Measurements from ENCODE around the gene MALRD1. TPM values are rescaled to one million over a fixed set of nuclear protein-coding genes. Genes with fewer than 3 reads are reported as not detected.

The MALRD1 gene
- 1 to 10 TPM; 1.6 to 2.4 (median 2.3) TPM for polyA plus RNA-seq (ENCODE audit: insufficient read length in 4 of 4)

DNA sequence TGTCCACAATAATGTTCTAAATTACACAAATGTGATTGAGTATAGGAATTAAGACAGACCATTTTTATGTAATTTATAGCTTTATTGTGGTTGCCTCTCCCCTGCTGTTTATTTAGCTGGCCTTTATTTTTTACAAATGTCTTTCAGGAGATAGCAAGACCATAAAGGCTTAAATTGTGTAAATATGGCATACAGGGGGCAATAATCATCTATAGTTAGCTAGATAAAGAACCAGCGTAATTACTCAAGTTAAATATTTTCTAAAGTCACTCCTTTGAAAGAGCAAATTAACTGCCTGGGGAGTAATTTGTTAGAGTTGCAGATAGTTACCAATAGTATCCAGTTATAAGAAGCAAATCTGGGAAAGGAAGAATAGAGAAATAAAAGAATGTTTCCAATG lies at the start of gene MALRD1:
Gene MALRD1, plus strand, starts transcription at position 313 of the 400 bp plus-strand sequence. CDS start 138 bp downstream, outside the sequence.
- DNase-seq (ENCODE audit: low read depth in 4 of 4, low spot score in 2 of 4) = no peak

DNA sequence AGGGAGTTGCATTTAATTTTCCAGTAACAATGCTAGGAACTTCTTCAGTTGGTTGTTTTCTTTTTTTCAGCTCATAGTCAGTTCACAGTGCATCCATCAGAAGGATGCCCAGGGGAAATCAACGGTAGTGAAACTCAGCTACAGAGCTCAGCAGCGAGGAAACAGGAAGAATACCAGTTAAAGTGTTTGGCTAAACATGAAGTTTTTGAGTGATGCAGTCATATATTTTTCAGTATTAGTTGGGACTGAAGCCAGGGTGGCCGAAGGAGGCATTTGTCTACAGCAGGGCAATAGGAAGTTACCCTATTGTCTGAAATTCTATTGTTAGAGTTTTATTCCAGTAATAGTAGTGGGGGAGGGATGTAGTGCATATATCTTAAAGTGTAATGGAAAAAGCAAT lies 45.3 kb upstream of the MALRD1 start:
- no peak for DNase-seq (ENCODE audit: low read depth in 4 of 4, low spot score in 2 of 4)

DNA sequence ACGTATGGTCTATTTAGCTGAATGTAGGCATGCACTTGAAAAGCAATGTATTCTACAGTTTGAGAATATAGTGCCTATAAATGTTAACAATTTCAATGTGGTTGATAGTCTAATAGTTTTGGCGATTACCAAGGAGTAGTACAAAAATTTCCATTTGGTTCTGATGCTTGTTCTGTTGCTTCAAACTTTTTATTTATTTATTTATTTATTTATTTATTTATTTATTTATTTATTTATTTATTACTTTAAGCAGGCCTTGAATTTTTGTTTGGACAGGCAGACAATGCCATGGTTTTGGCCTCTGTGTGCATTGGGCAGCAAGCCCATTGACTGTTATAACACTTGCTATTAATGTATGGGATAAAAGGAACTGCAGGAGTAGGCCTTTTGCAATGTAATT lies 36.5 kb upstream of the MALRD1 start:
- no peak for DNase-seq (ENCODE audit: low read depth in 4 of 4, low spot score in 2 of 4)

DNA sequence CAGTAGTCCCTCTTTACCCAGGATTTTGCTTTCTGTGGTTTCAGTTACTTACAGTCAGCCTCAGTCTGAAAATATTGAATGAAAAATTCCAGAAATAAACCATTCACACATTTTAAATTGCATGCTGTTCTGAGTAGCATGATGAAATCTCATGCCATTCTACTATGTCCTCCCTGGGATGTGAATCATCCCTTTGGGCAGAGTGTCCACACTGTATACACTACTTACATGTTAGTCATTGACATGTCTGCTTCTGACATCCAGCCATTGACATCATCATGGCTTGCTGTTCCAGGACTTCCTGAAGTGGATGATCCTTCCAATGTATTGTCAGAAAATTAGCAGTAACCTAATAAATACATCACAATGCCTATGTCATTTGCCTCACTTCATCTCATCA lies 34.6 kb upstream of the MALRD1 start:
- no peak for DNase-seq (ENCODE audit: low read depth in 4 of 4, low spot score in 2 of 4)

DNA sequence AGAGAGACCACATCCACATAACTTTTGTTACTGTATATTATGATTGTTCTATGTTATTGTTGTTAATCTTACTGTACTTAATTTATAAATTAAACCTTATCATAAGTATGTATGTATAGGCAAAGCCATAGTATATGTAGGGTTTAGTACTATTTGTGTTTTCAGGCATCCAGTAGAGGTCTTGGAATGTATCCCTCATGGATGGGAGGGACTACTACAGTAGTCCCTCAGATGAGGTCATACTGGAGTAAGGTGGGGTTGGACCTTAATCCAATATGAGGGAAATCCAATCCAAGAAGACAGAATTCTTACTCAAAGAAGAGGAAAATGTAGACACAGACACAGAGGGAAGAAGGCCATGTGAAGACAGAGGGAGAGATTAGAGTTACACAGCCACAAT lies 34.1 kb upstream of the MALRD1 start:
- DNase-seq (ENCODE audit: low read depth in 4 of 4, low spot score in 2 of 4) = no peak

DNA sequence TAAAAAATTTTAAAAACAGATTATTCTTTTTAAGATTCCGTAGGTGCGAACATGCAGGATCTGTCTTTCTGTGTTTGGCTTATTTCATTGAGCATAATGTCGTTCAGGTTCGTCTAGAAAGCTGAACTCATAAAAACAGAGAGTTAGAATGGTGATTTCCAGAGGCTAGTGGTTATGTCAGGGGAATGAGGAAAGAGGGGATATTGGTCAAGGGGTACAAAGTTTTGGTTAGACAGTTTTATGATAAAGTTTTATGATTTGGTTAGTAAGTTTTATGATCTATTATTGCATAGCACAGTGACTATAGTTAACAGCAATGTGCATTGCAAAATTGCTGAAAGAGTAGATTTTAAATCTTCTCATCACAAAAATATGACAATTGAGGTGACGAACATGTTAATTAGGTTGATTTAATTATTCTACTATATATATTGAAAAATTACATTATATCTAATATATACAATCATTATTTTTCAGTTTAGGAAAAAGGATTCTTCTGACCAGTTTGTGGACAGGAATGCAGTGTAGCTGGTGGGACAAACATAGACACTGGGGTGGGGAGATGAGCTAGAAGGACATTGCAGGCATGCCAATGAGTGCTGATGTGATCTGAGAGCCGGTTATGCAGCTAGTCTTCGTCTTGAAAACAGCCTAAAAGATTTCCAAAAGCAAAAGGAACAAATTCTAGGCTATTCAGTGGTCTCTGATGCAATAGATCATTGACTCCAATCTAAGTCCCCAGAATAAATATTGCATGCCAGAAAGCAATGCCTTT lies 31.3 kb upstream of the MALRD1 start:
- no peak for DNase-seq (ENCODE audit: low read depth in 4 of 4, low spot score in 2 of 4)

DNA sequence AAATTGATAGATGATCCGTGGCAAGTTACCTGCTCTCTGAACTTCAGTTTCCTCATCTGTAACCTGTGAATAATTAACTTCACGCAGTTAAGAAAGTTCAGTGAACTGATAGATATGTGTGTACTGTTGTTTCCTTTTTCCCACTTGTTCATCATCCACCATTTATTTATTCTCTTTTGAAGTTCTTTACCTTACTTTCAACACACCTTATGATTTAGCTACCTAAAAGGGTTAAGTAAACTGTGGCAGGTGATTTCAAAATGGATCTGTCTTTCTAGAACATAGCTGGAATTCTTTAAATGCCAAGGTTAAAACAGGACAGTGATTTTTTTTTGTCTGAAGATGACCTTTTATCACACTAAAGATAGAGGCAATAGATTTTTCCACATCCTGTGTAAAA lies 27.4 kb upstream of the MALRD1 start:
- no peak for DNase-seq (ENCODE audit: low read depth in 4 of 4, low spot score in 2 of 4)

DNA sequence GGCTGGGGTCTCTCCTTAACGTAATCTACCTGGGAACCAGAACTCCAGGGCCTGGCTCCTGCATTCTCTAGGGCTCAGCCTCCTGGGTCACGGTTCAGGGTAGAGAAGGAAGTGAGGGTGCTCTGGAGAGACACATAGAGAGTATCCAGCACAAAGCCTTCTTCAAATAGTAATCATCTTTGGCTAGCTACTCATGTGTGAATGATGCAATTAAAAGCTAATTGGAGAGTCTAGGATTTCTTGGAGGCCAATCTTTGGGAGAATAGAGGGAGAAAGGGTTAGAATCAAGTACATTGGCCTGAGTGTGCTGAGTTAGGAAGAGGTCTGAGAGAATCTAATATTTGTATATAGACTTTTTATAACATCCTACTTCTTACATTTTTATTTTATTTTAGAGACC lies 24.0 kb upstream of the MALRD1 start:
- no peak for DNase-seq (ENCODE audit: low read depth in 4 of 4, low spot score in 2 of 4)

DNA sequence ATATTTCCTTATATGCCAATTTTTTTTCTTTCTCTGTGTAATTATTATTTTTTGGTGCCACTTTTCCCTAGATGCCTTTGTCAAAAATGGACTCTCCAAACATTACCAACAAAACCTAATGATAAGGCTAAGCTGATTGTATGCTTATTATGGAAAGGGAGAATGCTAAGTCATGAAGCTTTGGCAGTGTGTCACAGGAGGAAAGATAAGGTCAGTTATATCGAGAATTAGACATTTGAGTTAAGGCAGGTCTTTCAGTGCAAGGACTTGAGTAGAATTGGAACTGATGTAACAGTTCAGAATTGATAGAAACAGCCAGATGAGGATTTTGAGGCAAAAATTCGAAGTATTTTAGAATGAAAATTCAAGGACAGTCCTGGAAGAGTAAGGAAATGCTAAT lies 16.8 kb upstream of the MALRD1 start:
- DNase-seq (ENCODE audit: low read depth in 4 of 4, low spot score in 2 of 4) = no peak

DNA sequence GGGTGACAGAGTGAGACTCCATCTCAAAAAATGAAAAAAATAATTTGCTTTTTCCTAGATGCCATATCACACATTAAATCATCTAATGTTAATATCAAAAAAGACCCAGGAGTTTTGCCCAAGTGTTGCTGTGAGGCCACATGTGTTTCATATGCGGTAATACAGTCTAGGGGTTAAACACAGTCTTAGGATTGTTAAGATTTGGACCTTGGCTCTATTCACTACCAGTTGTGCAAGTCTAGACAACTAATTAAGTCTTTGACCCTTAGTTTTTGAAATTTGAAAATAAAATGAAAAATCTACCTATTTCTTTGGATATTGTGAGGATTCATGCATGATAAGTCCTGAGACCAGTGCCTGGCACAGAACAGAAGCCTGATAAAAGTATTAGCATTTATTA lies 14.9 kb upstream of the MALRD1 start:
- no peak for DNase-seq (ENCODE audit: low read depth in 4 of 4, low spot score in 2 of 4)

DNA sequence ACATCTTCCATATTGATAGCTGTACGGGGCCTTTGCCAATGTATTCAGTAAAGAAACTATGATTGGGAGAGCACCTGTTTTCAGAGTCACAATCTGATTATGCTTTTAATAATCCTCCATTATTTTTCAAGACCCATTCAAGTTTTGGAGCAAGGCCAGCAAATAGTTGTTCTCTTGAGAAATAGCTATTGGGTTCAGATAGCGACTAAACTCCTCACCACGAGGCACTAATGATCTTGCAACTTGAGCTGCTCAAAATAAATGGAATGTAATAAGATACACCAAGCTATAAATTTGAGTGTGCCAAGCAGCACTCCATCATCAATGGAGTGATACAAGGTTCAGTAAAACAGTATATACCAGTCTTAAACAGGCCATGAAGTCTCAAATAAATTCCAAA lies 7.4 kb upstream of the MALRD1 start:
- DNase-seq (ENCODE audit: low read depth in 4 of 4, low spot score in 2 of 4) = no peak

DNA sequence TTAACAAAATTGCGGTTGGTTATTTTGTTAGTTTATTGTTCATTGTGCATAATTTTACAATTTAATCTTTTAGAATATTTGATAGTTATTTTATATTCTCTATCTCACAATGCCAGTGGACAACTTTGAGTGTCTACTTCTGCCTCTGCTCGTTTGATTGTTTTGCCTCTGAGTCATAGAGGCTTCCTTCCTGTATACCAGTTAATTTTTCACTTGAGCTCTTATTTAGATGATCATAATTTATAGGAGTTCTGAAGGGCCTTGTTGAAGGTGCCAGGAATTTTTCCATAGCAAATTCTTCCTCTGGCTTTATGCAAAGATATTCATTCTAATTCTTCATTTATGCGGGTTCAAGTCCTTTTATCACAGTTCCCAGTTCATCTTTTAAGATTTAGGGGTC lies 5.2 kb upstream of the MALRD1 start:
- DNase-seq (ENCODE audit: low read depth in 4 of 4, low spot score in 2 of 4) = no peak

DNA sequence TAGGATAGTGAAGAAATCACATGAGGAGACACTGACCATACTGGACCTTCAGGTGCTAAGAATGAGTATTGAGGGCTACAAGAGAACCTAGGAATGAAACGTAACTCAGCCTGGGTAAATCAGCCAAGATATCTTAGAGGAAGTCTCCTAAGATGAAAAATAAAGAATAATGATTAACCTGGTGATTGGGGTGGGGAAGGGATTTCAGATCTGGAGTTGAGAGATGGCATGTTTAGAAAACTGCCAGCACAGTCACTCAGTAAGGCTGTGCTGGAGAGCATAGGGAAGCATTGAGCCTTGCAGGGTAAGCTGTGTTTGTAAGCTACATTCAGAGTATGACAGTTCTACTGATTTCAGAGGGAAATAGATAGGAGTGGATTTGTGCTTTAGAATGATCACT lies 1.9 kb upstream of the MALRD1 start:
- DNase-seq (ENCODE audit: low read depth in 4 of 4, low spot score in 2 of 4) = no peak

DNA sequence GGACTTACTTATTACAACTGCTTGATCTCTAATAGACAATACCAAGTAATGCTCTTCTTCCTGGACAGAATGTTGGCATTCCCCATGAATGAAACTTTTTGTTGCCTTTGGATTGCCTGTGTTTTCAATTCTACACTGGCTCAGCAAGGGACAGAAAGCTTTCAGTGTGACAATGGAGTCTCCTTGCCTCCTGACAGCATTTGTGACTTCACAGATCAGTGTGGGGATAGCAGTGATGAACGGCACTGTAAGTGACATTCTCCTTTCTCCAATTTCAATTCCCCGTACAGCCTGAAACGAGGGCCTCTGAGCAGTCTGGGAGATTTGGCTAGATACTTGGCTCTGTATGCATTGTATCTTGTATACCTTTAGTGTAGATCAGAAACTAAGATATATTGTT lies 290 bp downstream of the MALRD1 start:
- peak in 2 of 4 donors; percentile 11 to 13 for DNase-seq (ENCODE audit: low read depth in 4 of 4, low spot score in 2 of 4)

DNA sequence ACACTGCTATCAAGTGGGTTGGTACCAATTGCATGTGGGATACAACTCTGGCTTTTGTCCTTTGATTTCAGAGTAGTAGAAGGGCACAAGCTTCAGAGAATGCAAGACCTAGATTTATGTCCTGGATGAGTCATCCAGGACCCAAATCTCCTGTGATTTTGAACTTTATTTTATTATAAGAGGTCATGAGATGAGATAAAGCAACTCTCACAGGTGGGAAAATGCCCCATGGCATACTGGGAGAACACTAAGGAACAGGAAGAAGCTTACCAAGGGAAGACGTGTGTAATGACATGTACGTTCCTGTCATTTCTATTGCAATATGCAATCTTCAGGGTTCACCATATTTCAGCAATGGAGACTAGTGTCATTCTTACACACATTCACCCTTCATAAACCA lies 966 bp downstream of the MALRD1 start:
- no peak for DNase-seq (ENCODE audit: low read depth in 4 of 4, low spot score in 2 of 4)

DNA sequence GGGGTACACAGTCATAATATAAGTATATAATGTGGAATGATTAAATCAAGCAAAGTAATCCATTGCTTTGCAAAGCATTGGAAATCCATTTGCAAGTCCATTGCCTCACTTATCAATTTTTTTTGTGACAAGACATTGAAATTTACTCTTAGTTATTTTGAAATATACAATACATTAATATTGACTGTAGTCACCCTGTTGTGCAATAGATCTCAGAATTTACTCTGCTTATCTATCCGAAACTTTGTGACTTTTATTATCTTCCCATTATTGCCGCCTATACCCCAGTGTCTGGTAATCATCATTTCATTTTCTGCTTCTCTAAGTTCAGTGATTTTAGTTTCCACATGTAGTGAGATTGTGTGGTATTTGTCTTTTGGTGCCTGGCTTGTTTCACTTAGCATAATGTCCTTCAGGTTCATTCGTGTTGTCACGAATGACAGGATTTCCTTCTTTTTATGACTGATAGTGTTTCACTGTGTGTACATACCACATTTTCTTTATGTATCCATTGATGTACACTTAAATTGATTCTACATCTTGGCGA lies 5.8 kb downstream of the MALRD1 start:
- DNase-seq (ENCODE audit: low read depth in 4 of 4, low spot score in 2 of 4) = no peak

DNA sequence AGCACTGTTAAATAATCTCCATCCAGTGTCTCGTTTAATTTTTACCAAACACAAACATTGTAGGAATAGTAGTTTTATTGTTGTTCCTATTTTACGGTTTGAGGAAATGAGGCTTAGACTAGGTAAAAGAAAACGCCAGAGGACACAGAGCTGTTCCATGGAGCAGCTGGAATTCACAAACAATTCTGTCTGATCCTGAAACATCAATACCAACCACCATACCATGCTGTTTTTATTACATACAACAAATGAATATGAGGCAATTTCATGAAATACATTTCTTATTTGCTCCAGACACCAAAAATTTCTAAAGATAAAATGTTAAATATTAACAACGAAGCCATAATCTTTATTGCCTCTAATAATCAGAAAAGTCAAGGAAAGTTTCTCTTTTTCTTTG lies 9.4 kb downstream of the MALRD1 start:
- no peak for DNase-seq (ENCODE audit: low read depth in 4 of 4, low spot score in 2 of 4)

DNA sequence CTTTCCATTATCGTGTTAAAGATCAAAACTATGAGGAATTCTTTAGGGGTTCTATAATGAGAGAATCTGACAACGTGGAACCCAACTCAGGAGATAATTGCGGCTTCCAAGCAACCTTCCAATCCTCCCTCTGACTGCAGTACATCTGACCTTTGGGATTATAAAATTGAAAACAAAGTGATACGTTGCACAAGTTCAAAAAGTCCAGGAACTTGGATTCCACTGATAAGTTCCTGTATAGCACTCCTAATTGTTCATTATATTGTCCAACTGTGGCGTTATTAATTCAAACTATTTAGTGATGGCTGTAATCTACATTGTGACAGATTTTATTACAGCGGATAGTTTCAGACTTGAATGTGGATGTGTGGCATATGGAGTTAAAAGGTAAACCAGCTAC lies 15.4 kb downstream of the MALRD1 start:
- no peak for DNase-seq (ENCODE audit: low read depth in 4 of 4, low spot score in 2 of 4)

DNA sequence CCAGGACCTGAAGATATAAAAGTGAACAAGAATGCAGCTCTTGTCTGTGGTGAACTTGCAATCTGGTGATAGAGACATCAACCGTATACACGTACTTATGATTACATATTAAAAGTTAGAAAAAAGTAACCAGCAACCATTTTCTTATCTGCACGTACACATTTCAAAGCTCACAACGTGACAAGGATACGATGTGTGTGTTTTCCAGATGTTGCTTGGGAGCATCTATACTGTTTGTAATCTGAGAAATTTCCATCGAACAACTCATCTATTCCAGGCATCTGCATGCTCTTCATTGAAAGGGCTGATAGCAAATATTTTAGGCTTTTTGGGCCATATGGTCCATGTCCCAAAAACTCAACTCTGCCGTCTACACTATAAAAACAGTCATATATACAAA lies 23.3 kb downstream of the MALRD1 start:
- no peak for DNase-seq (ENCODE audit: low read depth in 4 of 4, low spot score in 2 of 4)

DNA sequence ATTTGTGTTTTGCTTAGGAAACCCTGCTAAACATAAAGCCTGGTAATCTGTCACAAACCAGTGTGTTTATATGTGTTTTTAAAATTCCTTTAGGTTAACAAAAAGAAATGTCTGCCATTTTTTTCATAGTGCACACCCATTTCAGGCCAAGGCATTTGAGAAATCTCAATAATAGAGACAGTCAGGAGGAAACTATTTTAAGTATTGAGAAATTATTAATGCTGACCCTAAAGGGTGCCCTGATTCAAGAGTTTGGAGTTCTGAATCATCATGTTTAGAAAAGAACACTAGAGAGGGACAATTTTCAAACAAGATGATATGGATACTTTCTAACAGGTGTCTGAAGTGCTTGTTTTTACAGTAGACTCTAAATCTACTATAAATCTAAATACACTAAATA lies 28.7 kb downstream of the MALRD1 start:
- DNase-seq (ENCODE audit: low read depth in 4 of 4, low spot score in 2 of 4) = no peak

DNA sequence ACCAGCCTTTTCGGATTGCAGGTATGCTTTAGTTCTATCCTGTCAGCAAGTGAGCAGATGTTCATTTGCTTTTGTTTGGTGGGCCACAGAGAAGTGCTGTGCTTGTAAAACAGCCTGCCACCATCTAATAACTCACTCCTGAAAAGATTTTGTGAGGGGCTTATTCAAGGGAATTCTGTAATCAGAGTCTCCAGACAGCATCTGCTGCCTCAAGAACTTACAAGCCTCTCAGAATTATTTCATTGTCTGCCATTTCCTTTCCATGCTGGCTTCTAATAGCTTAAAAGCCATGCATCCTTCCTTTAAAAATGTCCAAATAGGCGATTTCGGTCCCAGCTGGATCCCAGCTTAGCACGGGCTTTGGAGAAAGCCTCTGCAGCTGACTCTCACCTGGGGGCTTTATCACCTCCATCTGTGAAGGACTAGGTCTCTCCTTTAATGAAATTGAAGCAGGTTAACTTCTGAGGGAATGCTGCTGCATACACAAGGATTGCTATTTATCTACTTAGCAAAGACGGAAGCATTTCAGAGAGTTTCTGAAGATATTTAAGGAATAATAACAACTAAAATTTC lies 48.0 kb downstream of the MALRD1 start:
- no peak for DNase-seq (ENCODE audit: low read depth in 4 of 4, low spot score in 2 of 4)

DNA sequence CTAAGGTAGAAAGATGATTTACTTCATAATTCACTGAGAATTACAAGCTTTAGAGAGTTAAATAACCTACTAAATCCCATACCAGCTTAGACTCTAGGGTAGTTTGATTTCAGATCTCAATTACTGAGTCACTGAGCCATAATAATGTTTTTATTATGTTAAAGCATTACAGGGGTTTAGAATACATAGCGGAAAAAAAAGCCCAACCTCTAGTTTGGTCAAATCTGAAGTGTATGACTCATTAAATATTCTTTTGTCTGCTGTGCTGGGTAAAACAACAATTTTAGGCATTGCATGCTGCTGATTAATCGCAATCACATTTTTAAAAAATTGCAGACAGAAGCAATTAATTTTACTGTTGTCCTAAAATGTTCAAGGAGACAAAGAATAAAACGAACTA lies 48.5 kb downstream of the MALRD1 start:
- no peak for DNase-seq (ENCODE audit: low read depth in 4 of 4, low spot score in 2 of 4)
